HG02588 (cell line): Measurements from ENCODE around the gene SPNS2.

Experiments
- ATAC-seq: cut with Tn5 transposase; IDR thresholded peaks from one replicate; pipeline ENCODE4 v1.9.1; 2021; ENCODE audit warnings: mild to moderate bottlenecking, moderate library complexity; ENCODE audit not compliant: unreplicated experiment

The SPNS2 gene

GRCh38 chr17:4520060-4520893, 21.6 kb downstream of the SPNS2 start:
- no peak for ATAC-seq

- no peak for ATAC-seq
Observed at GRCh38 chr17:4520894-4521600, 22.4 kb downstream of the SPNS2 start.

- ATAC-seq, result no peak
Observed at GRCh38 chr17:4522661-4523060, 24.0 kb downstream of the SPNS2 start.

GRCh38 chr17:4523946-4524345, 25.3 kb downstream of the SPNS2 start:
- ATAC-seq, result no peak

GRCh38 chr17:4525691-4526397, 27.2 kb downstream of the SPNS2 start:
- no peak for ATAC-seq

GRCh38 chr17:4527134-4527533, 28.5 kb downstream of the SPNS2 start:
- ATAC-seq, result no peak

GRCh38 chr17:4527566-4528125, 29.0 kb downstream of the SPNS2 start:
- no peak for ATAC-seq

- no peak for ATAC-seq
Observed at GRCh38 chr17:4529533-4530152, 31.0 kb downstream of the SPNS2 start.

GRCh38 chr17:4530799-4531730, 32.4 kb downstream of the SPNS2 start:
- no peak for ATAC-seq

GRCh38 chr17:4531988-4532736, 33.5 kb downstream of the SPNS2 start:
- no peak for ATAC-seq

- no peak for ATAC-seq
Observed at GRCh38 chr17:4532860-4533522, 34.3 kb downstream of the SPNS2 start.

- no peak for ATAC-seq
Observed at GRCh38 chr17:4533523-4534504, 35.1 kb downstream of the SPNS2 start.

- no peak for ATAC-seq
Observed at GRCh38 chr17:4534515-4534914, 35.8 kb downstream of the SPNS2 start.

- ATAC-seq, result no peak
Observed at GRCh38 chr17:4534928-4535666, 36.4 kb downstream of the SPNS2 start.

- ATAC-seq, result no peak
Observed at GRCh38 chr17:4535667-4536258, 37.1 kb downstream of the SPNS2 start.

- ATAC-seq, result no peak
Observed at GRCh38 chr17:4536259-4536741, 37.6 kb downstream of the SPNS2 start.
